ENCODE measurements around the gene ACTA2.

GRCh38 chr10:88979603-88980002, 27.0 kb upstream of the ACTA2 start:
- TF ChIP-seq POLR2AphosphoS5 (IDR thresholded peaks at IDR 0.05) (no peak), POLR2A (IDR thresholded peaks at IDR 0.05) (no peak)
